Measurements from ENCODE around the gene BTRC.
"Not testable (repeated sequence)": the region's sequence is repeated elsewhere in the genome, so short reads cannot be mapped to it uniquely, and the experiment has no call there.

Gene BTRC

DNA sequence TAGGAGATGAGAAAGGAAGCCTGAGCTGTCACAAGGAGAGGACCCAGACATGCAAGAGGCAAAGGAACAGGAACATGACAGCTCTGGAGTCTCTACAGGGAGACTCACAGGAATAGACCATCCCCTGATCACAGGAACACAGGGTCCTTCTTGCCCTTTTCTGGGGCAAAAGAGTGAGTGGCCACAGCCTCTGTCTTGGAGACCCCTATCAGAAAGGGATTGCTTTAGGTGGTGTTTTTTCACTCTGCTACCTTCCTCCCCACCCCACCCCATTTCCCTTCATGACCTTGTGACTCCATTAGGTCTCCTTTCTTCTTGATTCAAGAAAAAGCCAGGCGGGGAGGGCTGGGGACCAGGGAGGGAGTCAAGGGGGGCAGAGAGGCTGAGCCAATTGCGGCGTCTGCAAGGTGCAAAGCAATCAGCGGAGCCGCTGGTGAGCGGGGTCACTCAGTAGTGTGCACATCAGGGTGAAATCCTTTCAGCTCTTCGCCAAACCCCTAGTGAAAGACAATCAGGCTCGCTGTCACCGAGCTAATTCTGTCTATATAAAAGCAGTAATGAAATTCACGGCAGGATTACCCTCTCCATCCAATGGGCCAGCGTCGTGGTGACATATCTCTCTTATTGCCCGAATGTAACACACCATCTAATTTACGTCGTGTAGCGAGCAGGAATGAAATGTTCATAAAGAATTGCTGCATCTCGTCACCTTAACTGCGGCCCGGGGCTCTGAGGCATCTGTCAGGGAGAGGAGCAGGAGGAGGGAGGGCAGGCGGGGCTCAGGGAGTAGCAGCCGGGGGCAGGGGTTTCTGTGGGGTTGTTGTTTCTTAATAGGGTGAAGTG is 31.5 kb upstream of the BTRC start:
- Histone ChIP-seq H3K27ac (ENCODE audit: low read depth in 2 of 2, low read length in 2 of 2) (no peak overlapping the region), H3K4me1 (ENCODE audit: control insufficient read depth in 2 of 2, insufficient read depth in 2 of 2, low read length in 2 of 2) (no peaks in the 10 kb centered on the region), H3K27me3 (ENCODE audit: control insufficient read depth in 2 of 2, insufficient read depth in 2 of 2, low read length in 2 of 2) (peaks cover 4 to 5% of the 10 kb centered on the region in 2 donors), H3K36me3 (ENCODE audit: control insufficient read depth in 2 of 2, insufficient read depth in 2 of 2, low read length in 2 of 2) (no peaks in the 10 kb centered on the region), H3K4me3 (ENCODE audit: low read length in 2 of 2) (no peak overlapping the region), H3K9me3 (ENCODE audit: control insufficient read depth in 2 of 2, low read length in 2 of 2) (no peaks in the 10 kb centered on the region), H3K9ac (ENCODE audit: low read depth in 1 of 2, low read length in 2 of 2) (no peak overlapping the region)

DNA sequence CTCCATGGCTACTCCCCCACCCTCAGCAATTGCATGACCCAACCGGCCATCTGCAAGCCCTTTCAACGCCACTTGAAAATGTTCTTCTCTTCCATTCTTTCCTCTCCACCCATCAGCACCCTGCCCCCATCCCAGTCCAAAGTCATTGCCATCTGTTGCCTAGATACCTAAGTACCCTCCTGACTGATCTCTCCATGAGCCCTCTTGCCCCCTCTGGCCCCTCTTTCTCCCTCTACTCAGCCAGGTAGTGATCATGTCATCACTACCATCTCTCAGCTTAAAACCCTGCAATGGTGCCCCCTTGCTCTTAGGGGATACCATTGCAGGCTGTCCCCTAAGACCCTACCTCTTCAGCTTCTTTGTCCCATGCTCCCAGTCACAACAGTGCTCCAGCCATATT is 30.5 kb upstream of the BTRC start:
- no peaks in the 10 kb centered on the region for H3K4me1 ChIP-seq (ENCODE audit: control insufficient read depth in 2 of 2, insufficient read depth in 2 of 2, low read length in 2 of 2)

DNA sequence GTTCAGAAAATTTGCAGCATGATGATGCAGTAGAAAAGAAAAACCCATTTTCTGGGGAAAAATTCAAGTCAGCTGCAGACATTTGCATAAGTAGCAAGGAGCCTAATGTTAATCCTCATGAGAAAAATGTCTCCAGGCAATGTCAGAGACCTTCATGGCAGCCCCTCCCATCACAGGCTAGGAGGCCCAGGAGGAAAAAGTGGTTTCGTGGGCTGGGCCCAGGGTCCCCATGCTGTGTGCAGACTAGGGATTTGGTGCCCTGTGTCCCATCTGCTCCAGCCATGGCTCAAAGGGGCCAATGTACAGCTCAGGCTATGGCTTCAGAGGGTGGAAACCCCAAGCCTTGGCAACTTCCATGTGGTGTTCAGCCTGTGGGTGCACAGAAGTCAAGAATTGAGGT is 26.5 kb upstream of the BTRC start:
- not testable (repeated sequence) for H3K4me1 ChIP-seq (ENCODE audit: control insufficient read depth in 2 of 2, insufficient read depth in 2 of 2, low read length in 2 of 2); H3K9ac ChIP-seq (ENCODE audit: low read depth in 1 of 2, low read length in 2 of 2); H3K9me3 ChIP-seq (ENCODE audit: control insufficient read depth in 2 of 2, low read length in 2 of 2); H3K27ac ChIP-seq (ENCODE audit: low read depth in 2 of 2, low read length in 2 of 2); H3K27me3 ChIP-seq (ENCODE audit: control insufficient read depth in 2 of 2, insufficient read depth in 2 of 2, low read length in 2 of 2); H3K36me3 ChIP-seq (ENCODE audit: control insufficient read depth in 2 of 2, insufficient read depth in 2 of 2, low read length in 2 of 2); H3K4me3 ChIP-seq (ENCODE audit: low read length in 2 of 2)

More for the DNA sequence above, 30.5 kb upstream of the BTRC start:
- H3K27me3 ChIP-seq (ENCODE audit: control insufficient read depth in 2 of 2, insufficient read depth in 2 of 2, low read length in 2 of 2), result peaks cover 4 to 5% of the 10 kb centered on the region in 2 donors
- no peak overlapping the region for H3K9ac ChIP-seq (ENCODE audit: low read depth in 1 of 2, low read length in 2 of 2)
- no peak overlapping the region for H3K4me3 ChIP-seq (ENCODE audit: low read length in 2 of 2)
- H3K9me3 ChIP-seq (ENCODE audit: control insufficient read depth in 2 of 2, low read length in 2 of 2), result no peaks in the 10 kb centered on the region
- H3K27ac ChIP-seq (ENCODE audit: low read depth in 2 of 2, low read length in 2 of 2), result no peak overlapping the region
- H3K36me3 ChIP-seq (ENCODE audit: control insufficient read depth in 2 of 2, insufficient read depth in 2 of 2, low read length in 2 of 2), result no peaks in the 10 kb centered on the region

DNA sequence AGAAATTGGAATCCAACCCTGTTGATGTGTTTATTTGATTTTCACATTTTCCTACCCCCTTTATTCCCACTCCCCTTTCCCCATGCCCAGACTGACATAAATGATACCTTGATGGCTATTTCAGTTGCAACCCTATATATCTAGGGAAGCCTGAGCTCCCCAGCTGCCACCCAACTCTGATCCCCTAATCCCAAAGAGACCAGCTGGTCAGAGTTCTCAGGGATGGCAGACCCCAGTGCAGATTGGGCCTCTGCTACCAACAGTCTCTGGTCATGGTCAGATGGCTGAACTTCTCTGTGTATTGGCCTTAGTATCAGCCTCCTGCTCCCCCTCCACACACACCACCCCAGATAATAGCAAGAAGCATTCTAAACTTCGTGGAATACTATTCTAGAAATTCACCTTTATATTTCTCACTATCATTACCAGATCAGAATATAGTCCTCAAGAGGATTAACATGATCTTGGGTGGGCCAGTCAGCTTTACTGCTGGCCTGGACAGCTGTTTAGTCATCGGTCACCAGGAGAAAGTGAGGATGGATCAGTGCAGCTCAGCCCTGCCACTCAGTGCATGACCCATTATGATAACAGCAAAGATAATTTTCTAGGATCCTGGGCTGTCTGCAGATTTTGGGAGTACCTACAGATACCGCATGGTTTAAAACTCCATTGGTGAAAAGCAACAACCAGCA is 24.5 kb upstream of the BTRC start:
- Histone ChIP-seq H3K4me1 (ENCODE audit: control insufficient read depth in 2 of 2, insufficient read depth in 2 of 2, low read length in 2 of 2) (no peaks in the 10 kb centered on the region), H3K4me3 (ENCODE audit: low read length in 2 of 2) (no peak overlapping the region), H3K9ac (ENCODE audit: low read depth in 1 of 2, low read length in 2 of 2) (no peak overlapping the region), H3K27me3 (ENCODE audit: control insufficient read depth in 2 of 2, insufficient read depth in 2 of 2, low read length in 2 of 2) (peaks cover 0 to 3% of the 10 kb centered on the region in 2 donors), H3K36me3 (ENCODE audit: control insufficient read depth in 2 of 2, insufficient read depth in 2 of 2, low read length in 2 of 2) (no peaks in the 10 kb centered on the region), H3K9me3 (ENCODE audit: control insufficient read depth in 2 of 2, low read length in 2 of 2) (no peaks in the 10 kb centered on the region), H3K27ac (ENCODE audit: low read depth in 2 of 2, low read length in 2 of 2) (no peak overlapping the region)

DNA sequence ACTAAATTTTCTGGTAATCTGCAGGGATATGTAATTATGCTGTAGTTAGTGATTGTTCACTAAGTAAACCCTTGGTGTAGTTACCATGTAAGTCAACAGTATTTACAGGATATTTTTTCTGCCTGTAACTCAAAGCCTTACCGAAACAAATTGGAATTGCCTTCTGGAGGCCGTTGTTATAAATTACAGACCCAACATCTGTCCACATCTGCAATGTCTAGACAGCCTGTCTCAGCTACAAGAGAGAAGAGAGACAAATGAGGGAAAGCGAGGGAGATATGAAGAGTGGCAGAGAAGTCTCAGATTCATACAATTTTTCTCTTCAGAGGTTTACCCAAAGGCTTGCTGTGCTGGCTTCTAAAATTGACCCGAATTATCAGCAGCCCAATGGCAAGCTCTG is 23.7 kb upstream of the BTRC start:
- no peak overlapping the region for H3K9ac ChIP-seq (ENCODE audit: low read depth in 1 of 2, low read length in 2 of 2)
- H3K27me3 ChIP-seq (ENCODE audit: control insufficient read depth in 2 of 2, insufficient read depth in 2 of 2, low read length in 2 of 2), result peaks cover 0 to 3% of the 10 kb centered on the region in 2 donors
- no peaks in the 10 kb centered on the region for H3K4me1 ChIP-seq (ENCODE audit: control insufficient read depth in 2 of 2, insufficient read depth in 2 of 2, low read length in 2 of 2)
- H3K4me3 ChIP-seq (ENCODE audit: low read length in 2 of 2), result no peak overlapping the region
- no peaks in the 10 kb centered on the region for H3K36me3 ChIP-seq (ENCODE audit: control insufficient read depth in 2 of 2, insufficient read depth in 2 of 2, low read length in 2 of 2)
- H3K27ac ChIP-seq (ENCODE audit: low read depth in 2 of 2, low read length in 2 of 2), result no peak overlapping the region
- no peaks in the 10 kb centered on the region for H3K9me3 ChIP-seq (ENCODE audit: control insufficient read depth in 2 of 2, low read length in 2 of 2)

DNA sequence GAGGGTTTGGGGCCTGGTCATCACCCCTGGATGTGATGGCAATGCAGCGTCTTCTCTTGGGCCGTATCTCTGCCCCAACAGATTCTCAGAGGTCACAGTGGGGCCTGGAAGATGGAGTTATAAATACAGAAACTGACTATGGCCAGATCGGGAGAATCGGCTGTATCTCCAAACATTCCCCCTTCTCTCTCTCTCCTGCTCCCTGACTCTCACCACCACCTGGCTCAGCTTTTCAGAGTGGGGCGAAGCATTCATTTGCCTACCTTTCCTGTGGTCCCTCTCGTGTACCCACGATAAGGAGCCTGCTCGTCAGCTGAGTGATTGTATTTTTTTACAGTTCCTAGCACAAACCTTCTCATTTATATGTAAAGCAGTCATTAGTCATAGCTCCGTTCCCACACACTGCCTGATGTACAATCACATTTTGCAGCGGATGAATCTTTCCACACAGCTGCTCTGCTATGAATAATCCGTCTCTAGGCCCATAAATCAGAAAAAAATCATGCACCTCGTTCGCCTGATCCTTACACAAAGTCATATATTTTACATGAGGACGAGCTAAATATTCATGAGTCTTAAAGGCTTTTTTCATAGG is 23.2 kb upstream of the BTRC start:
- Histone ChIP-seq H3K27me3 (ENCODE audit: control insufficient read depth in 2 of 2, insufficient read depth in 2 of 2, low read length in 2 of 2) (peaks cover 0 to 3% of the 10 kb centered on the region in 2 donors), H3K4me1 (ENCODE audit: control insufficient read depth in 2 of 2, insufficient read depth in 2 of 2, low read length in 2 of 2) (no peaks in the 10 kb centered on the region), H3K9me3 (ENCODE audit: control insufficient read depth in 2 of 2, low read length in 2 of 2) (no peaks in the 10 kb centered on the region), H3K27ac (ENCODE audit: low read depth in 2 of 2, low read length in 2 of 2) (no peak overlapping the region), H3K9ac (ENCODE audit: low read depth in 1 of 2, low read length in 2 of 2) (no peak overlapping the region), H3K4me3 (ENCODE audit: low read length in 2 of 2) (no peak overlapping the region), H3K36me3 (ENCODE audit: control insufficient read depth in 2 of 2, insufficient read depth in 2 of 2, low read length in 2 of 2) (no peaks in the 10 kb centered on the region)

DNA sequence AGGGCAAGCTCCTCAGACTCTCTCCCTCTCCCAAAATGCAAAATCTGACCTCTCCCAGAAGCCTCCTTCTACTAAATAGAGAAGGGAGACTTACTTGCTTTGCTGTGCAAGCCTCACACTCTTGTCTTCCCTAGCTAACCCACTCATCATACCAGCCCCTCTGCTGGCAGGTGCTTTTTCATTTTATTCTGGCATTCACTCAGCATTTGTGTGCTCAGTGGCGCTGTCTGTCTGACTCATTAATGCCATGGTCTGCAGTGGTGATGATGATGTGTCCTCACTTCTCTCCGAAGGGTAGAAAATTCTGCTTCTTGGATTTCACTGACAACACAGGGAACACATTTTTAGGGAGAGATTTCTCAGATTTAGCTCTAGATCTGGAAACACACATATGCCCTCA is 22.0 kb upstream of the BTRC start:
- Histone ChIP-seq H3K27ac (ENCODE audit: low read depth in 2 of 2, low read length in 2 of 2) (no peak overlapping the region), H3K4me1 (ENCODE audit: control insufficient read depth in 2 of 2, insufficient read depth in 2 of 2, low read length in 2 of 2) (no peaks in the 10 kb centered on the region), H3K9ac (ENCODE audit: low read depth in 1 of 2, low read length in 2 of 2) (no peak overlapping the region), H3K27me3 (ENCODE audit: control insufficient read depth in 2 of 2, insufficient read depth in 2 of 2, low read length in 2 of 2) (peaks cover 0 to 3% of the 10 kb centered on the region in 2 donors), H3K4me3 (ENCODE audit: low read length in 2 of 2) (no peak overlapping the region), H3K9me3 (ENCODE audit: control insufficient read depth in 2 of 2, low read length in 2 of 2) (no peaks in the 10 kb centered on the region), H3K36me3 (ENCODE audit: control insufficient read depth in 2 of 2, insufficient read depth in 2 of 2, low read length in 2 of 2) (no peaks in the 10 kb centered on the region)

DNA sequence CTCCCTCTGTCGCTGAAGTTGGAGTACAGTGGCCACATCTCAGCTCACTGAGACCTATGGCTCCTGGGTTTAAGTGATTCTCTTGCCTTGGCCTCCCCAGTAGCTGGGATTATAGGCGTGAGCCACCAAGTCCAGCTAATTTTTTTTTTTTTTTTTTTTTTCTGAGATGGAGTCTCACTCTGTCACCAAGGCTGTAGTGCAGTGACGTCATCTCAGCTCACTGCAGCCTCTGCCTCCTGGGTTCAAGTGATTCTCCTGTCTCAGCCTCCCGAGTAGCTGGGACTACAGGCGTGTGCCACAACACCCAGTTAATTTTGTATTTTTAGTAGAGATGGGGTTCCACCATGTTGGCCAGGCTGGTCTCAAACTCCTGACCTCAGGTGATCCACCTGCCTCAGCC is 19.7 kb upstream of the BTRC start:
- H3K4me3 ChIP-seq (ENCODE audit: low read length in 2 of 2); H3K9me3 ChIP-seq (ENCODE audit: control insufficient read depth in 2 of 2, low read length in 2 of 2); H3K9ac ChIP-seq (ENCODE audit: low read depth in 1 of 2, low read length in 2 of 2); H3K36me3 ChIP-seq (ENCODE audit: control insufficient read depth in 2 of 2, insufficient read depth in 2 of 2, low read length in 2 of 2); H3K27me3 ChIP-seq (ENCODE audit: control insufficient read depth in 2 of 2, insufficient read depth in 2 of 2, low read length in 2 of 2); H3K4me1 ChIP-seq (ENCODE audit: control insufficient read depth in 2 of 2, insufficient read depth in 2 of 2, low read length in 2 of 2); H3K27ac ChIP-seq (ENCODE audit: low read depth in 2 of 2, low read length in 2 of 2): not testable (repeated sequence)

DNA sequence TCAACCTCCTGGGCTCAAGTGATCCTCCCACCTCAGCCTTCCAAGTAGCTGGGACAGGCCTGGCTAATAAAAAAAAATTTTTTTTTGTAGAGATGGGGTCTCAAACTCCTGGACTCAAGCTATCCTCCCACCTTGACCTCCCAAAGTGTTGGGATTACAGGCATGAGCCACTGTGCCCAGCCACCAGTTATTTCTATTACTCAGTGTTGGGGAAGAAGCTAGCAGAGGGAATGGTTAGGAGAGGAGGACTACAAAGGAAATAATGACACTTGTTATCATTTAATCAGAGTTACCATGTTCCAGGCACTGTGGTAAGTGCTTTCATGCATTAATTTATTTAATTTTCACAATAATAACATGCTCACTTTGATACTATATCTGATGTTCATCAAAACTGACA is 17.6 kb upstream of the BTRC start:
- Histone ChIP-seq H3K27ac (ENCODE audit: low read depth in 2 of 2, low read length in 2 of 2) (no peak overlapping the region), H3K4me3 (ENCODE audit: low read length in 2 of 2) (no peak overlapping the region), H3K27me3 (ENCODE audit: control insufficient read depth in 2 of 2, insufficient read depth in 2 of 2, low read length in 2 of 2) (no peaks in the 10 kb centered on the region), H3K9ac (ENCODE audit: low read depth in 1 of 2, low read length in 2 of 2) (no peak overlapping the region), H3K9me3 (ENCODE audit: control insufficient read depth in 2 of 2, low read length in 2 of 2) (no peaks in the 10 kb centered on the region), H3K4me1 (ENCODE audit: control insufficient read depth in 2 of 2, insufficient read depth in 2 of 2, low read length in 2 of 2) (no peaks in the 10 kb centered on the region), H3K36me3 (ENCODE audit: control insufficient read depth in 2 of 2, insufficient read depth in 2 of 2, low read length in 2 of 2) (no peaks in the 10 kb centered on the region)

DNA sequence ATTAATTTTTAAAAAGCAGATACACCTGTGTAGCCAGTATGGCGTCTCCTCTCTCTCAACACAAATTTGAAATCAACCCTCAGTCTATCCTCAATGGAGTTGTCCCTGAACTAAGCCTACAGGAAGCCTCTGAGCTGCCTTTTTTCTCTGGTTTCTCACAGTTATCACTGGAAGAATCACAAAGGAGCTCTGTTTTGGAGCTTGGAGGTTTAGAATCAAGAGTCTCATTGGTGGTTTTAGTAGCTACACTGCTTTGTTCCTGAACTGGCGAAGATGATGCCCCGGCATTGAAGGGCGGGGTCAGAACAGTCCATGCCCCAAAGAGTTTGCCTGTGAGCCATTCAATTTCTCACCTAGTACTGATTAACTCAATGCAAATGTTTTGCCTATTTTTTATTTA is 16.1 kb upstream of the BTRC start:
- Histone ChIP-seq H3K27ac (ENCODE audit: low read depth in 2 of 2, low read length in 2 of 2) (no peak overlapping the region), H3K36me3 (ENCODE audit: control insufficient read depth in 2 of 2, insufficient read depth in 2 of 2, low read length in 2 of 2) (no peaks in the 10 kb centered on the region), H3K9ac (ENCODE audit: low read depth in 1 of 2, low read length in 2 of 2) (no peak overlapping the region), H3K4me3 (ENCODE audit: low read length in 2 of 2) (no peak overlapping the region), H3K27me3 (ENCODE audit: control insufficient read depth in 2 of 2, insufficient read depth in 2 of 2, low read length in 2 of 2) (no peaks in the 10 kb centered on the region), H3K4me1 (ENCODE audit: control insufficient read depth in 2 of 2, insufficient read depth in 2 of 2, low read length in 2 of 2) (no peaks in the 10 kb centered on the region), H3K9me3 (ENCODE audit: control insufficient read depth in 2 of 2, low read length in 2 of 2) (no peaks in the 10 kb centered on the region)

Measured in mucosa of rectum (tissue), 2 donors.